T47D (cell line): ENCODE results near the gene CMTR1.

Source experiments
- DNase-seq, 2 experiments: peaks; one replicate each; pipeline versions ENCODE4 v3.0.0 to v3.0.0-alpha.2; 2011 to 2012; ENCODE audit warnings: low read depth in 1 of 2, low spot score in 1 of 2
- JUND ChIP-seq: IDR thresholded peaks from 2 replicates; pipeline ENCODE4 v1.6.1; 2012; ENCODE audit warnings: low read depth
- in situ Hi-C: cut with HindIII; loops from 2 replicates; pipeline ENCODE4 v1.10.0; 2016; ENCODE audit warnings: low sequenced_read_pairs, low pct_unique_long_range_greater_than_20kb

The CMTR1 gene

GRCh38 chr6:37483917-37484785, 51.1 kb downstream of the CMTR1 start:
- in situ Hi-C loops = no loop called here
- DNase-seq = peak; percentile 52 to 72
- TF ChIP-seq JUND = no peak

DNA sequence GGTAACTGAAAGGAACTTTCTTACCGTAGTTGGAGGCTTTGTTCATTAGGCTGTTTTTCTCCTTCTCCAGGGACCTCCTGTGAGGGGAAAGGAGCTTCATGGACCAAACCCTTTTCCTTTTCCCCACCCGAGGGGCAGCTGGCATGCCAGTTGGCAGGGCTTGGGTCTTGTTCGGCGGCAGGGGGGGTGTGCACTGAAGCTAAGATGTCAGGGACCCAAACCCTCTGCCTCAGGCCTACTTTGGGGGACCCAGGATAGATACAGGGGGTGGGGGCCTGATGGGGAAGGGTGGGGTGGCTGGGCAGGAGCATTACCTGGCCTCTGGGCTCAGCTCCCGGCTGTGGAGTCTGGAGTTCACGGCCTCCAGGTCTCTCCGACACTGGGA, 51.8 kb downstream of the CMTR1 start:
- in situ Hi-C loops = no loop called here
- no peak for TF ChIP-seq JUND
- no peak for DNase-seq

DNA sequence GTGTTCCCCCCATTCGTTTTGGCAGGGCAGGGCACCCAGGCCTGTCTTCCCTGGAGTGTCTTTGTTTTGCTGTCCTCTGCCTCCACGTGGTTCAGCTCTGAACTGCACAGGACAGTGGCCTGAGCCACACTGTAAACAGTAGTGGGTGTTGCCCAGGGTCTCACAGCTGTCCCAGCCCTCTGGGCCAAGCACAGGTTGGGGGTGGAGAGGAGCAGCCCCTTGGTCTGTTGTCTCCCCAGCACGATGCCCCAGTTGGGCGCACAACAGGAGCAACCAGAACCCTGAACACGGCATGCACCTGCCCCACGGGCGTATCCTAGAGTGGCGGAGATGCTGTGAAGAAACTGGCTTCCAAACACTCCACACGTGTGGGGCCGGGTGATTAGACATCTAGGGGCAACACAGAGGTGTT, 52.3 kb downstream of the CMTR1 start:
- DNase-seq = no peak
- in situ Hi-C loops = no loop called here
- TF ChIP-seq JUND = no peak

GRCh38 chr6:37486121-37486839, 53.3 kb downstream of the CMTR1 start:
- in situ Hi-C loops = no loop called here
- no peak for DNase-seq
- no peak for TF ChIP-seq JUND

DNA sequence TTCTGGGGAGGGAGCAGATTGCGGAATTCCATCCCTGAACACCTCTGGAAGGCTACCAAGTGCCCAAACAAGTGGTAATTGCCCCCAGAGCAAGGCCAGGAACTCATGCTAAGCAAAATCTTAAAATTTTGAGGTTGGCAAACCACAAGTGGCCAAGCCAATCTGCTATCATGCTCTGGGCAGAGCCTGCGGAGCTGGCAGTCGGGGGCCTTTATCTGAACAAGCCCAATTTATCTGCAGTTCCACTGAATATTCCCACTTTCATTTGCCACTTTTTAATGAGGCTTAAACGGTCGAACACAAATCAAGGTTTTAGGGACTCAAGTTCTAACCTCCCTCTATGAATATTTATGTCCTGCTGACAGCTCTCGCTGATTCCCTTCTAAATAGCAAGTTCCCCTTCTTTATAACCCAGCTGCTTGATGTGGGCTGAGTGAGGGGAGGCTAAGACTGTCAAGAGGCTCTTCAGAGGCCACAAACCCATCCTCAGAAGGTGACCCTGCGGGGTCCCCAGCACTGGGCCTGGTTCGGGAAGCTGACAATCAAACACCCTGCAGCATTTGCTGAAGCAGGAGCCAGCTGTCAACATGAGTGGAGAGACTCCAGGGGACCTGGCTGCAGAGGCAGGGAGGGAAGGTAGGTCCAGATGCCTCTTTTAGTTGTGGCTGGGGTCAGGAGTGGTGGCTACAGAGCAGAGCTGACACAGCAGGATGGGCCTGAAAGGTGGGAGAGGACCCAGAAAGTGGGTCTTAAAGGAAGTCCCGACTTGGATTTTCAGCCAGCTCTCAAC, 54.8 kb downstream of the CMTR1 start:
- TF ChIP-seq JUND = no peak
- no peak for DNase-seq
- in situ Hi-C loops = no loop called here

DNA sequence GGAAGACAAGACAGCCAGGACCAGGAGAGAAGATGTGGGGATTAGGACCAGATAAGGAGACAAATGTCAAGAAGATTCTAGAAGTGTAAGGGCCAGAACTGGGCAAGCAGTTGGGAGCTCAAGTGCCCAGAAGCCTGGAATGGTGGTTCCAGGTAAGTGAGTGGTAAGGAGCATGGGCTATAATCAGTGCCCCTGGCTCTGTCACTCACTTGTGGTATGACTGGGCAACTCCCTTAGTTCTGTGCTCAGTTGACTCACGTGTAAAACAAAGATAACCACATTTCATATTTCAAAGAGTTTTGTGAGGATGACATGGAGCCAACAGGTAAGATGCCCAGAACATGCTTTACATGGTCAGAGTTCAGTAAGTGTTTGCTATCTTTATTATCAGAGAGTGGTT, 55.5 kb downstream of the CMTR1 start:
- in situ Hi-C loops = no loop called here
- TF ChIP-seq JUND = no peak
- no peak for DNase-seq

GRCh38 chr6:37489697-37490336, 56.8 kb downstream of the CMTR1 start:
- no peak for DNase-seq
- in situ Hi-C loops = no loop called here
- TF ChIP-seq JUND = no peak

DNA sequence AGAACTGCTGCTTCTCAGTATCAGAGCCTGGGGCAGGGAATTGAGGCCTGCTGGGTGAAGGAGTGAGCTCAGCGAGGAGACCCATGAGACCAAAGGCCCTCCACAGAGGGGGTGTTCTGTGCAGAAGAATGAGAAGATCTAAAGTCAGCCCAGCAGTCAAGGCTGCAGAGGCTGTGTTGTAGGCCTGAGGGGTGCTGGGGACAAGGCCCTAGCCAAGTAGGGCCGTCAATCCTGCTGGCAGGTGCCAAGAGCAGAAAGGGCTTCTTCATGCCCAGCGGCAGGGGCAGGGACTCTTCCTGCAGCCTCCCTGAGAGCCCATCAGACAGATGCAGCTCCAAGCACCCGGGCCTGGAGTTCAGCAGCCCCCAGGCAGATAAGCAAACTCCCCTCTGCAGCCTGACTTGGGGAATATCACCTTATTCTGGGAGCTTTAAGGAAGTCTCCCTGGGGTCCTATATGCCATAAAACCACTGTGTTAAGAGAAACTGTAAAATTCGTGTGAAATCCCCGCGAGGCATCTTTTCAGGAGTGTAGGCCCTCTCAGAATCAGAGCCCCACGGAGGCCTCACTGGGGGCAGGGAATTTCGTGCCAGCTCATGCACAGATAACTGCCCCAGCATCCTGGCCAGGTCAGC, 57.6 kb downstream of the CMTR1 start:
- in situ Hi-C loops = no loop called here
- DNase-seq = no peak
- TF ChIP-seq JUND = no peak

DNA sequence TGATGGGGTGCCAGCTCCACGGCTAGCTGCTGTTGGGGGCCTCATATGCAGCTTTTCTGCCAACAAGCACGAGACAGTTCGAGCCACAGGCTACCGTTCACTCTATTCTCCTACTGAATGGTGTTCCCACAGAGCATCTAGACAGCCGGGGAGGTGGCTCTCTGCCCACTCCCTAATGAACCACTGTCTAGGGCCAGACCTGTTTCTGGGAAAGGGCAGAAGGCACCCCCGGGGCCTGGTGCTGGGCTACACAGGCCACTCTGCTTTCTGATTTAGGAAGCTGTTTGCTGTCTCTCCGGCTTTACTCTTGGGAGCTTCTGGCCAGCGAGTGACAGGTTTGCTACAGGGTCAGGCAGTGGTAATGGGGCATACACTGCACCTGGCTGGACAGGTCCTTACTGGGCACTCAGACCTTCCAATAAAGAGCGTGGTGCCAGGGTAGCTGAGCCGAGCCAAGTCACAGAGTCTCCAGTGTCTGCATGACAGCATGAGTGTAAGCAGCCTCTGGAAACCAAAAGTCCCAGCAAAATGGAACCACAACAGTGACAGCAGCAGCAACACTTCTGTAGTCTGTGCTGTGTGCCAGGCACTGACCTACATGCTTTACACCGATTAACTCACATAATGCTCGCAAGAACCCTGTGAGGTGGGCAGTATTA, 58.3 kb downstream of the CMTR1 start:
- no peak for TF ChIP-seq JUND
- in situ Hi-C loops = no loop called here
- no peak for DNase-seq

DNA sequence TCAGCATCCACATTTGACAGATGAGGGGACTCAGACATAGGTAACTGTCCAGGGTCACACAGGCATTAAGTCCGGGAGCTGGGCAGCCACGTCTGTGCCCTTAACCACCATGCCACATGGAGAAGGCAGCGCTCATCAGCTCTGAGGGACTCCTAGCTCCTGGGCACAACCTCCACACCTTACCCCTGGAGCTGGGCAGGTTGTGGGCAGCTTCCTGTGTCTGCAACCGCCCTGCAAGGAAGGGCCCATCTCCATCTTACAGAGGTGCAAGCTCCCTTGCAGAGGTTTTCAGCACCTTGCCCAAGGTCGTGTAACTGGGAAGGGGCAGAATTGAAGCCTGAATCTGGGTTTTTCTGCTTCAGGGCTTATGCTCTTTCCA, 58.8 kb downstream of the CMTR1 start:
- no peak for TF ChIP-seq JUND
- no peak for DNase-seq
- in situ Hi-C loops = no loop called here

GRCh38 chr6:37492236-37492972, 59.4 kb downstream of the CMTR1 start:
- DNase-seq = no peak
- in situ Hi-C loops = no loop called here
- no peak for TF ChIP-seq JUND
